GM23338 (cell line): ENCODE data around the gene DAGLB. TPM values are rescaled to one million over a fixed set of nuclear protein-coding genes. Genes with fewer than 3 reads are reported as not detected.

Experiments
- ATAC-seq: fragments of 200-7000 bp; cut with Tn5 transposase; 3 replicates; pipeline ENCODE4 v1.9.1; 2020
- DNase-seq: peaks from one replicate; pipeline ENCODE4 v3.0.0-alpha.2; 2015; ENCODE audit warnings: low spot score
- H2AFZ ChIP-seq: fragments of 200-600 bp; sonication (generic); 2 replicates; pipeline ENCODE4 v1.8.0; 2016; ENCODE audit warnings: antibody characterized with exemption, mild to moderate bottlenecking, moderate library complexity
- H3F3A ChIP-seq: fragments of 200-600 bp; sonication (generic); replicated peaks from 2 replicates; pipeline ENCODE4 v1.8.0; 2017; ENCODE audit warnings: antibody characterized with exemption, mixed run types, low read depth
- H3K27ac ChIP-seq: fragments of 200-600 bp; sonication (generic); 2 replicates; pipeline ENCODE4 v1.6.1; 2016; ENCODE audit warnings: low read depth
- H3K27me3 ChIP-seq: fragments of 200-600 bp; sonication (generic); 2 replicates; pipeline ENCODE4 v1.8.0; 2016; ENCODE audit warnings: mild to moderate bottlenecking, mixed run types, moderate library complexity; ENCODE audit not compliant: insufficient read depth
- H3K36me3 ChIP-seq: fragments of 200-600 bp; sonication (generic); 2 replicates; pipeline ENCODE4 v1.8.0; 2016; ENCODE audit warnings: mild to moderate bottlenecking; ENCODE audit not compliant: insufficient read depth
- H3K4me1 ChIP-seq: fragments of 200-600 bp; sonication (generic); 2 replicates; pipeline ENCODE4 v1.8.0; 2016; ENCODE audit warnings: mild to moderate bottlenecking, moderate library complexity; ENCODE audit not compliant: insufficient read depth
- H3K4me2 ChIP-seq: fragments of 200-600 bp; sonication (generic); 2 replicates; pipeline ENCODE4 v1.7.1; 2017; ENCODE audit warnings: mixed run types
- H3K4me3 ChIP-seq: fragments of 200-600 bp; sonication (generic); 2 replicates; pipeline ENCODE4 v1.6.1; 2016; ENCODE audit warnings: mixed run types
- H3K79me2 ChIP-seq: fragments of 200-600 bp; sonication (generic); replicated peaks from 2 replicates; pipeline ENCODE4 v1.8.0; 2017; ENCODE audit warnings: mild to moderate bottlenecking; ENCODE audit not compliant: insufficient read depth
- H3K9me2 ChIP-seq: fragments of 200-600 bp; sonication (generic); 2 replicates; pipeline ENCODE4 v1.8.0; 2017; ENCODE audit not compliant: insufficient read depth
- H4K20me1 ChIP-seq: fragments of 200-600 bp; sonication (generic); replicated peaks from 2 replicates; pipeline ENCODE4 v1.8.0; 2017; ENCODE audit warnings: mild to moderate bottlenecking; ENCODE audit not compliant: insufficient read depth
- H3K27ac Mint-ChIP-seq: 2 replicates; pipeline ENCODE4 v1.8.0; 2020; ENCODE audit warnings: inconsistent platforms, mild to moderate bottlenecking, moderate library complexity, mixed read lengths
- H3K27me3 Mint-ChIP-seq: 3 replicates; pipeline ENCODE4 v1.8.0; 2022; ENCODE audit warnings: low read depth, mild to moderate bottlenecking, moderate library complexity, mixed read lengths, inconsistent platforms; ENCODE audit not compliant: insufficient read depth, poor library complexity
- H3K36me3 Mint-ChIP-seq: 3 replicates; pipeline ENCODE4 v1.8.0; 2021; ENCODE audit warnings: low read depth, mild to moderate bottlenecking, inconsistent platforms, moderate library complexity, mixed read lengths
- H3K4me1 Mint-ChIP-seq: 3 replicates; pipeline ENCODE4 v1.8.0; 2020; ENCODE audit warnings: mild to moderate bottlenecking, inconsistent platforms, mixed read lengths
- H3K4me3 Mint-ChIP-seq: 3 replicates; pipeline ENCODE4 v1.8.0; 2021; ENCODE audit warnings: moderate library complexity, mild to moderate bottlenecking, inconsistent platforms, mixed read lengths
- H3K9me3 Mint-ChIP-seq: 3 replicates; pipeline ENCODE4 v1.8.0; 2020; ENCODE audit warnings: moderate library complexity, mild to moderate bottlenecking, inconsistent platforms, mixed read lengths
- CREB1 ChIP-seq: fragments of 250-450 bp; sonication (Bioruptor Pico); IDR thresholded peaks from 2 replicates; pipeline ENCODE4 v1.5.0; 2020; ENCODE audit warnings: low read depth, mild to moderate bottlenecking, moderate library complexity
- CTCF ChIP-seq, 2 experiments: fragments of 200-600 bp in 1 of 2; sonication (generic) in 1 of 2; conservative IDR thresholded peaks; 2 replicates each; pipeline versions ENCODE4 v1.5.1 to v1.6.1; 2016 to 2017; ENCODE audit warnings: antibody characterized with exemption in 2 of 2, low read depth in 2 of 2, mild to moderate bottlenecking in 2 of 2, moderate library complexity in 1 of 2
- EZH2 ChIP-seq: fragments of 200-600 bp; sonication (generic); IDR thresholded peaks from one replicate; pipeline ENCODE4 v1.8.0; 2017; ENCODE audit warnings: antibody characterized with exemption, mild to moderate bottlenecking, low read depth; ENCODE audit not compliant: unreplicated experiment
- EZH2phosphoT487 ChIP-seq: fragments of 200-600 bp; sonication (generic); IDR thresholded peaks from one replicate; pipeline ENCODE4 v1.8.1; 2018; ENCODE audit warnings: antibody characterized with exemption; ENCODE audit not compliant: unreplicated experiment
- JUNB ChIP-seq: IDR thresholded peaks from one replicate; pipeline ENCODE4 v1.6.1; 2016; ENCODE audit warnings: antibody characterized with exemption; ENCODE audit not compliant: unreplicated experiment
- NANOG ChIP-seq: IDR thresholded peaks from 2 replicates; pipeline ENCODE4 v1.6.1; 2016; ENCODE audit warnings: antibody characterized with exemption, borderline replicate concordance
- POLR2AphosphoS5 ChIP-seq: IDR thresholded peaks from 2 replicates; pipeline ENCODE4 v1.6.1; 2016; ENCODE audit warnings: antibody characterized with exemption, low read depth
- REST ChIP-seq: IDR thresholded peaks from one replicate; pipeline ENCODE4 v1.6.1; 2018; ENCODE audit warnings: antibody characterized with exemption; ENCODE audit not compliant: unreplicated experiment
- STAT1 ChIP-seq: IDR thresholded peaks from one replicate; pipeline ENCODE4 v1.6.1; 2016; ENCODE audit warnings: antibody characterized with exemption; ENCODE audit not compliant: unreplicated experiment
- ZNF114 ChIP-seq: fragments of 250-450 bp; sonication (Bioruptor Pico); IDR thresholded peaks from 2 replicates; pipeline ENCODE4 v1.5.0; 2020; ENCODE audit warnings: mild to moderate bottlenecking, moderate library complexity
- ZNF331 ChIP-seq: fragments of 250-450 bp; sonication (Bioruptor Pico); IDR thresholded peaks from 2 replicates; pipeline ENCODE4 v1.5.0; 2020; ENCODE audit warnings: low read depth, mild to moderate bottlenecking, moderate library complexity
- ZNF462 ChIP-seq: fragments of 250-450 bp; sonication (Bioruptor Pico); IDR thresholded peaks from 2 replicates; pipeline ENCODE4 v1.5.0; 2020; ENCODE audit warnings: mild to moderate bottlenecking, moderate library complexity
- polyA plus RNA-seq: library from polyadenylated mRNA; unstranded; fragments of >200 nt; fragmentation: Nextera tagmentation; extraction: Ambion mirVana; gene quantifications from 2 replicates; pipeline ENCODE4 v1.2.1, GENCODE V29; 2016
- total RNA-seq: library from RNA; depleted of rRNA; stranded (reverse); fragments of >200 nt; shearing (Covaris generic); gene quantifications from 2 replicates; pipeline ENCODE4 v1.2.3, GENCODE V29; 2014
- TF ChIP-seq, protein P1 (sequence below): IDR thresholded peaks from 2 replicates; pipeline ENCODE4 v1.6.1; 2016; ENCODE audit warnings: antibody characterized with exemption

DAGLB gene
- total and polyA plus RNA-seq, 2 experiments from 2014 or later = 13.8 to 26.0 TPM

GRCh38 chr7:6417408-6417807 lies 30.3 kb downstream of the DAGLB start:
- Mint-ChIP-seq H3K27me3 (peaks cover 7% of the 10 kb centered on the region), H3K4me1 (peaks cover 5% of the 10 kb centered on the region), H3K4me3 (no peak overlapping the region), H3K9me3 (peaks cover 22% of the 10 kb centered on the region), H3K27ac (no peak overlapping the region), H3K36me3 (peaks cover 88% of the 10 kb centered on the region)
- no peak for TF ChIP-seq NANOG
- TF ChIP-seq STAT1 = no peak
- TF ChIP-seq JUNB = no peak
- TF ChIP-seq EZH2phosphoT487 = no peak
- no peak for TF ChIP-seq EZH2
- no peak for TF ChIP-seq ZNF462 (CRISPR knock-in tag)
- TF ChIP-seq CTCF (conservative IDR thresholded peaks at IDR 0.05; ENCODE audit: low read depth in 2 of 2) = no peak
- TF ChIP-seq, protein P1, sequence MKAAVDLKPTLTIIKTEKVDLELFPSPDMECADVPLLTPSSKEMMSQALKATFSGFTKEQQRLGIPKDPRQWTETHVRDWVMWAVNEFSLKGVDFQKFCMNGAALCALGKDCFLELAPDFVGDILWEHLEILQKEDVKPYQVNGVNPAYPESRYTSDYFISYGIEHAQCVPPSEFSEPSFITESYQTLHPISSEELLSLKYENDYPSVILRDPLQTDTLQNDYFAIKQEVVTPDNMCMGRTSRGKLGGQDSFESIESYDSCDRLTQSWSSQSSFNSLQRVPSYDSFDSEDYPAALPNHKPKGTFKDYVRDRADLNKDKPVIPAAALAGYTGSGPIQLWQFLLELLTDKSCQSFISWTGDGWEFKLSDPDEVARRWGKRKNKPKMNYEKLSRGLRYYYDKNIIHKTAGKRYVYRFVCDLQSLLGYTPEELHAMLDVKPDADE = no peak
- no peak for TF ChIP-seq ZNF331 (CRISPR knock-in tag)
- no peak for TF ChIP-seq REST
- TF ChIP-seq ZNF114 (CRISPR knock-in tag) = no peak
- no peak for TF ChIP-seq CREB1 (CRISPR knock-in tag)
- no peak for TF ChIP-seq POLR2AphosphoS5
- Histone ChIP-seq H3K4me2 (no peak overlapping the region), H3K79me2 (no peaks in the 10 kb centered on the region), H3F3A (peaks cover 13% of the 10 kb centered on the region; the same call in 1 of the 2 replicates), H3K4me3 (no peak overlapping the region), H3K4me1 (no peaks in the 10 kb centered on the region), H3K27me3 (no peaks in the 10 kb centered on the region), H4K20me1 (no peaks in the 10 kb centered on the region; the same call in 1 of the 2 replicates), H3K36me3 (peaks cover 39% of the 10 kb centered on the region), H3K9me2 (no peaks in the 10 kb centered on the region), H2AFZ (no peak overlapping the region), H3K27ac (no peak overlapping the region)
- DNase-seq (no peak), ATAC-seq (no peak)
